Measurements from ENCODE around the gene PPP1R2. TPM values are rescaled to one million over a fixed set of nuclear protein-coding genes. Genes with fewer than 3 reads are reported as not detected.
A peak's percentile ranks its signal among the peaks of the same experiment; 100 is the strongest.

PPP1R2 gene
- total and polyA plus RNA-seq, 9 of the 15 experiments (the other 6 are each of a cell fraction or from before 2014, with no cell fraction given), result 9.4 to 115 (median 40.3) TPM

GRCh38 chr3:195571361-195571760 lies 28.2 kb upstream of the PPP1R2 start:
- Histone ChIP-seq H3K36me3 (ENCODE audit: control insufficient read depth, insufficient read depth, low read length) (no peaks in the 10 kb centered on the region), H3K4me1 (replicated peaks in 1 of 2; ENCODE audit: control insufficient read depth in 2 of 2, insufficient read depth in 2 of 2, low read length in 2 of 2) (peaks cover 5 to 7% of the 10 kb centered on the region in 2 experiments; a peak in 4 of 5 replicates), H3K79me2 (ENCODE audit: control insufficient read depth, insufficient read depth, low read length) (no peaks in the 10 kb centered on the region), H4K20me1 (replicated peaks; ENCODE audit: control insufficient read depth, insufficient read depth, low read length) (no peaks in the 10 kb centered on the region), H3K4me2 (ENCODE audit: insufficient read depth, low read length) (no peak overlapping the region), H3K4me3 (no peak overlapping the region), H3K27ac (ENCODE audit: extremely low read depth, low read depth, low read length) (no peak overlapping the region), H3K9me1 (ENCODE audit: control insufficient read depth, insufficient read depth, low read length) (no peaks in the 10 kb centered on the region), H3K9me3 (replicated peaks; ENCODE audit: control insufficient read depth, insufficient read depth, low read depth, low read length) (no peaks in the 10 kb centered on the region), H2AFZ (ENCODE audit: low read depth, low read length) (no peak overlapping the region), H3K9ac (ENCODE audit: insufficient read depth in 1 of 2, low read depth in 2 of 2, low read length in 2 of 2) (no peak overlapping the region), H3K27me3 (ENCODE audit: control insufficient read depth in 2 of 2, insufficient read depth in 2 of 2, low read length in 2 of 2) (peaks cover 15 to 36% of the 10 kb centered on the region in 2 experiments)
- CTCF ChIA-PET (ENCODE audit: low intra/inter-chr PET ratio), result no interaction called here
- TF ChIP-seq RCOR1 (IDR thresholded peaks at IDR 0.05; ENCODE audit: borderline replicate concordance in 1 of 2, low read depth in 2 of 2, low read length in 2 of 2), result 0 out of 4 replicates have a peak, but pooled peaks of 1 of the 2 experiments have one; percentile 21
- TF ChIP-seq ZNF639 (CRISPR knock-in tag; conservative IDR thresholded peaks at IDR 0.05 in 1 of 2, IDR thresholded peaks at IDR 0.05 in 1 of 2), result no peak
- 0 out of 2 replicates have a peak, but pooled peaks have one; percentile 26 for TF ChIP-seq OTX1 (CRISPR knock-in tag; IDR thresholded peaks at IDR 0.05)
- peak; percentile 75; the same call in 1 of the 2 replicates for TF ChIP-seq ZNF23 (CRISPR knock-in tag; IDR thresholded peaks at IDR 0.05)
- in situ Hi-C loops (cut with MboI) (no loop called here), intact Hi-C loops (cut with micrococcal nuclease) (no loop called here)
- DNase-seq (ENCODE audit: extremely low read depth in 1 of 4, low spot score in 3 of 4) (peak in 2 of 4 experiments; percentile 23 to 43), FAIRE-seq (no peak), ATAC-seq (peak; percentile 73)
- POLR2A ChIA-PET, result interaction anchor here (0.8 to 1.6 kb wide), 3 partner anchors 9 to 29 kb away, joined by 3 to 4 read pairs (median 4); partner anchors contain the start of genes APOD and PPP1R2
- BruUV-seq (replicated peaks), result no TSS peak
- 5% methylated on average over 6 of the region's 6 CpGs for WGBS (ENCODE audit: insufficient coverage, low coverage, missing lambda C conversion rate)

Measured in K562 (cell line).